Cardiac septum (tissue), 1 donor: Measurements from ENCODE around the gene CYP3A5. TPM values are rescaled to one million over a fixed set of nuclear protein-coding genes. Genes with fewer than 3 reads are reported as not detected.
"Not testable (repeated sequence)": the region's sequence is repeated elsewhere in the genome, so short reads cannot be mapped to it uniquely, and the experiment has no call there.

Experiments
- DNase-seq: peaks from one replicate; pipeline ENCODE4 v3.0.0-alpha.2; 2020; ENCODE audit warnings: low spot score
- intact Hi-C: fragments of 100-400 bp; cut with DNase I; formaldehyde crosslinking; loops from one replicate; pipeline ENCODE4 v1.14.0; 2022
- long read RNA-seq: library from polyadenylated mRNA; unstranded; transcript quantifications from one replicate; pipeline ENCODE4 v2.0.0, GENCODE V29; 2021
- total RNA-seq: library from RNA; stranded (reverse); fragmentation: NEBNext Ultra II Directional; extraction: Animal tissue kit (Norgen Biotek cat#: 25700); gene quantifications from one replicate; pipeline ENCODE4 v1.2.1, GENCODE V29; 2021
- donor health status: DM: no; HTN: no; CAD: no.

Gene CYP3A5
- total RNA-seq: 0.13 TPM
- long read RNA-seq, partial matches to known transcripts: 0 of 9 reads
- long read RNA-seq, other reads (novel, unspliced or antisense): 9 of 9 reads

DNA sequence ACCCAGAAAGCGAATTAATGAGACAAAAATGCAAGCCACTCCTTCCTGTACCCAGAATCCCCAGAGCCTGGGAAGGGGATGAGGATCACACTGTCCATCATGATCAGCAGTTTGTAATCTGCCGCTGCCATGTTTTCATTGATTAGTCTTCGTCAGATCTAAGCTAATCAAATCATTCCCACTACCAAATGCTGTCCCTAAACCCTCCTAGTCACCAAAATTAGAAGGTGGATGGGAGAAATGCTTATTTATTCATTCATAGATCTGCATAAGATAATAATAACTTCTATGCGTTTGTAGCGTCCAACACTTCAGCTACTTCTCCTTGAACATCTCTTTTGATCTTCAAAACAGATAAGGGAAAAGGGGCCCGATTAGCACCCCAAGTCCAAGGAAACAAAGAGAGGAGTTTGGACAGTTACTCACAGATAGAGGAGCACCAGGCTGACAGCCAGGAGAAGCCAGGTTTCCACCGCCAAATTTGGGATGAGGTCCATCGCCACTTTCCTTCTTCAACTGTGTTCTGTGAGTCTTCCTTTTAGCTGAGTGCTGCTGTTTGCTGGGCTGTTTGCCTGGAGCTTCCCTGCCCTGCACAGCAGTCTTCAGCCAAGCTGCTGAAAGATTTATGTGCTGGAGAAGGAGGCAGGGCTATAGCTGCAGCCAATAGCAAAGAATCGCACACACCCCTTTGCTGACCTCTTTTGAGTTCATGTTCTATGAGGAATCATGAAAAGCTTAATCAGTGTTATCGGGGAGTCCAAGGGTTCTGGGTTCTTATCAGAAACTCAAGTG is at the start of gene CYP3A5:
CYP3A5 (minus strand) TSS at position 597 of the 792 bp plus-strand sequence; CDS start at position 497, 100 bp downstream.
- DNase-seq: no peak
- intact Hi-C loops: no loop called here

DNA sequence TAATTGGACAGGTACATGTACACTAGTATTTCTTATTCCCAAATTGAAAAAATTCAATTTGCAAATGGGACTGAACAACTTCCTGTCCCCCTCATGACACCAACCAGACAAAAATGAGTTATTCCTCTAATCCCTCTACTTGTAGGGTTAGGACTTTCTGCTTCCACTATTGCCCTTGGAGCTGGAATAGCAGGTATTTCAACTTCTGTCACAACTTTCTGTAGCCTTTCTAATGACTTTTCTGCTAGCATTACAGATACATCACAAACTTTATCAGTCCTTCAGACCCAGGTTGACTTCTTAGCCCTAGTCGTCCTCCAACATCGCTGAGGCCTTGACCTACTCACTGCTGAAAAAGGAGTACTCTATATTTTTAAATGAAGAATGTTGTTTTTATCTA is 48.8 kb upstream of the CYP3A5 start:
- DNase-seq: no peak
- intact Hi-C loops: no loop called here

DNA sequence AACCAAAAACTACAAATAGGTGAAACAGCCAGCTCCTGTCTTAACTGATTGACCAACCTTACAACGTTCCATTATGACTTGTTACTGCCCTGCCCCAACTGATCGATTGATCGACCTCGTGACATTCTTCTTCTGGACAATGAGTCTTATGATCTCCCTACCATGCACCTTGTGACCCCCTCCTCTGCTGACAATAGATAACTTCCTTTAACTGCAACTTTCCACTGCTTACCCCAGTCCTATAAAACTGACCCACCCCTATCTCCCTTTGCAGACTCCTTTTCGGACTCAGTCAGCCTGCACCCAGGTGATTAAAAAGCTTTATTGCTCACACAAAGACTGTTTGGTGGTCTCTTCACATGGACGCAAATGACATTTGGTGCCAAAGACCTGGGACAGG is 43.4 kb upstream of the CYP3A5 start:
- intact Hi-C loops, DNase-seq: not testable (repeated sequence)

DNA sequence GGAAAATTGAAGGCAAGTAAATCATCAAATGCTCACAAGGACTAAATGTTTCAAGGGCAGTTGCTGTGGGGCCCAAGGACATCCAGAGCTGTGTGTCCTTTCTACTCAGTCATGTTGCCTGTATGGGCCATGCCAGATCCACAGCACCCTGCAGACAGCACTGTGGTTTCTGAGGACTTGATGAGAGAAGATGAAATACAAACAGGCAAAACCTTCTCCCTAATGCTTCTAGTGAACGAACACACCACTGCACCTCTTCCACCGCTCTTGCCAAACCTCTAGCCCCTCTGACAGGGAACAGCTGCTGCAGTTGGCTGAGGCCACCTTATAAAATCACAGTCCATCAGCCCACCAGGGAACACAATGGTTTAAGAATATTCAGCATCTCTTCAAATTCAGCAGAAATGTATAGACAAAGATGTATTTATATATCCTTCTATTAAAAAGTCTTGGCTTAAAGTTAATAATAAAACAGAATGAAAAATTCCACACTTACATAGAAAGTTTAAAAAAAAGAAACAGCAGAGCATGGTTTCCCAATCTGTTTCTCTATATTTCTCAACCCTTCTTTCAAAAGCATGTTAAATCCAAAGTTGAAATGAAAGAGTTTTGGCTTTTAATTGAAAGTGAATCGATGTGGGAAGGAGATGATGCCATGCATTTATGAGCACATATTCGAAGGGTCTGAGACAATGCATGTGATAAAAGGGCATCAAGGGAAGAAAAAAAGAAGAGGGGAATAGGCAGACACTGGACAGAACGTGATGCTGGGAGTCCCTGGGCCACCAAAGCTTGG is 41.2 kb upstream of the CYP3A5 start:
- no peak for DNase-seq
- intact Hi-C loops: no loop called here

DNA sequence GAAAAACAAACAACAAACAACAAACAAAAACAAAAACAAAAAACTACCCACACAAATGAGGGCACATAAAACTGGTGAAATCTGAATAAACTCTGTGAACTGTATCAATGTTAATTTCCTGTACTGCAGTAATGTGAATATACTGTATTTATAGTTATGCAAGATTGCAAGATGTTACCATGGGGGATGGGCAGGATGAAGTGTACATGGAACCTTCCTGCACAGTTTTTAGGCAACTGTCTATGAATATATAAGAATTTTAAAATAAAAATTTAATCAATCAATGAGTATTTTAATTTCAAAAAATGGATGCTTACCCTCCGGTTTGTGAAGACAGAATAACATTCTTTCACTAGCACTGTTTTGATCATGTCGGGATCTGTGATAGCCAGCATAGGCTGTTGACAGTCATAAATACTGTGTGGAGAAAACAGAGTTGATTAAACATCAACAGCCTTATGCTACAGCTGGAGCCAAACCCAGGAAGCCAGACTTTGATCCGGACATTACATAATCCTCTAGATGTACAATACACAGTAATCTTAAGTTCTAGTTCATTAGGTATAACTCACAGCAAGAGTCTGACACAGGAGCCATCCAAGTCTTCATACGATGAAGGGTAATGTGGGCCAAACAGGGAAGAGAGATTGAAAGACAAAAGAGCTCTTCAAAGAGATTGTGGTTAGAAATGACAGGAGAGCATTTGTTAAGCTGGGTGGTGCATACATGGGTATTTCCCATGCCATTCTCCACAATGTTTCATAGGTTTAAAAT is 40.4 kb upstream of the CYP3A5 start:
- intact Hi-C loops: no loop called here
- DNase-seq: no peak

DNA sequence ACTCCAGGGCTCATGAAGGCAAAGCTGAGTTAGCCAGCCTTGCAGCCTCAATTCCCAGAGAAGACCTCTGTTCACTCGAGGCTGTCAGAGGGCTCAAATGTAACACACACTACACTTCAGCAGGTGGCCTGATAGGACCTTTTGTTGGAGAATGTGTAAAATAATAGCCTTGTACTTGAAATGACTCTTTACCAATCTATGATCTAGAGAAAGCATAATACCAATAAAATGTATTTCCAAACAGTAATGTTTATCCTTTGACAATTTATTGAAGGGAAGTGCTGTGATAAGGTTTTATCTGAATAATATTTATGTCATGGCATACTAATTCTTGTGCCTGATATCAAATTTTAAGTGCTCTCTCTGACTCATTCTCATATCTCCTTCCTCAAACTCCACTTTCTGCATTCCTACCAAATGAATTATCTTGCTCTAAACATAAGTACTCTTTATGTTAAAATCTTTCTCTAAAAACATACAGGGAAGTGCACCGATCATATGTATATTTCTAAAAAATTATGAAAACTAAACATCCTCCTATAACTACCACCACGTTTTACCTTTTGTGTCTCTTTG is 34.3 kb upstream of the CYP3A5 start:
- DNase-seq: no peak
- intact Hi-C loops: no loop called here

DNA sequence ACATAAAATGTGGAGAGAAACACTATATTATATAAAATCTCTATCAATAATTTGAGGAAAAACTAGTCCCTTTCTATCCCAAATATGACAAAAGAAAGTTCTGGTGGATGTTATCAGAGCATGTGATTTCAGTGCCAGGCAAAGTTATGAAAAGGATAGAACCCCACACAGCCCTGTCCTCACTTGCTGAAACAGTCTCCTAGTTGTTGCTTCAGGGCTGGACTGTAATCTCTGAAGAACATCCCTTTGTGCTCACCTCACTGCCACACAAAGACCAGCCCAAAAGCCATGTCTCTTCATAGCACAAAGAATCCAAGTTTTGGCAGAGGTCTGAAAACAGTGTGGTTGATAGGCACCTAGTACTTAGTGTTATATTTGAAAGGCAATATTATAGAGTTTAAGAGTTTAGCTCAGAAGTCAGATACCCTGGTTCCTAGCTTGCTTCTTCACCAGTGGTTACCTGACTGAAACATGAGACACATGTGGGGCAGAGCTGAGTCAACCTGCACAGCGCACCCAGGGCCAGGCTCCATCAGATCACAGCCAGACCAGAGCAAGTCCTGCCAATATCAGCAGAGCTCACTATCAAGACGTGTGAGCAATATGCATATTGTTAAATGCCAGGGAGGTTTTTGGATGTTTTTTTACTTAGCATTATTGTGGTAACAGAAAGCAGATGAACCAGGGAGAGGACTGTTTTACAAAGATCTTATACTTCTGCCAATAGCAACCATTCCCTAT is 30.2 kb upstream of the CYP3A5 start:
- intact Hi-C loops: no loop called here
- DNase-seq: no peak

DNA sequence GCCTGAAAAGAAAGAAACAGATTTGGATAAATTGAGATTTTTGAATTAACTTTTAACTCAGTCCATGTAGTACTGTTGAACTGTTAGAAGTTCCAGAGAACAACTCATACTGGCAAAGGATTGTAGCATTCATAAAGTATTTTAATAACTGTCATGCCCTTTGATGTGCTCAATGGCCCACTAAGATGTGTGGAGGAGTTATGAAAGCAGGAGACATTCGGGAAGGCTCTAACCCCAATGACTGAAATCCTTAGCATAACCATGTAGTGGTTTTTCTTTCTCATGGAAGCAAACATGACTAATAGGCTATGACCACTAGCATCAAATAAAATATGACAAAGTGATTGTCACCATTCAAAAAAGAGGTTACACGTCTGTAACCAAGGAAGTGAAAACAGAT is 29.5 kb upstream of the CYP3A5 start:
- DNase-seq: no peak
- intact Hi-C loops: no loop called here

DNA sequence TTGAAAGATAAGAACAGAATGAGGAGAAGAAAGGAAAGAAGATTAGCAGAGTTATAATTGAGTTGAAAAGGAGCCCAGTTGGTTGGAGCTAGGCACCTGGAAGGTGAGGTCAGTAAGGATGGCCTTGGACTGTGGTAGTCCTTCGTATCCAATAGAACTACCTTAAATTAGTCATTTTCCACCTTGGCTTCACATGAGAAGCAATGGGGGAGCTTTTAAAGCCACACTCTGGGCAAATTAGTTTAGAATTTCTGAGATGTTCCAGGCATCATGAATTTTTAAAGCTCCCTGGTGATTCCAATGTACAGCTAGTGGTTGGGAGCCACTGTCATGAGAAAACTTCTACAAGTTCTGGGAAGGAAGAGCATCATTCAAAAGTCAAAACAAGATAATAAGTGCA is 27.3 kb upstream of the CYP3A5 start:
- intact Hi-C loops: no loop called here

DNA sequence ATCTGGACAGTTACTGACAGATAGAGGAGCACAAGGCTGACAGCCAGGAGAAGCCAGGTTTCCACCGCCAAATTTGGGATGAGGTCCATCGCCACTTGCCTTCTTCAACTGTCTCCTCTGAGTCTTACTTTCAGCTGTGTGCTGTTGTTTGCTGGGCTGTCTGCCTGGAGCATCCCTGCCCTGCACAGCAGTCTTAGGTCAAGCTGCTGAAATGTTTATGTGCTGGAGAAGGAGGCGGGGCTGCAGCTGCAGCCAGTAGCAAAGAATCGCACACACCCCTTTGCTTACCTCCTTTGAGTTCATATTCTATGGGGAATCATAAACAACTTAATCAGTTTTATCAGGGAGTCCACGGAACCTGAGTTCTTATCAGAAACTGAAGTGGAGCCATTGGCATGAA is 20.1 kb upstream of the CYP3A5 start:
- no peak for DNase-seq
- intact Hi-C loops: no loop called here

More for the DNA sequence above, 27.3 kb upstream of the CYP3A5 start:
- no peak for DNase-seq

DNA sequence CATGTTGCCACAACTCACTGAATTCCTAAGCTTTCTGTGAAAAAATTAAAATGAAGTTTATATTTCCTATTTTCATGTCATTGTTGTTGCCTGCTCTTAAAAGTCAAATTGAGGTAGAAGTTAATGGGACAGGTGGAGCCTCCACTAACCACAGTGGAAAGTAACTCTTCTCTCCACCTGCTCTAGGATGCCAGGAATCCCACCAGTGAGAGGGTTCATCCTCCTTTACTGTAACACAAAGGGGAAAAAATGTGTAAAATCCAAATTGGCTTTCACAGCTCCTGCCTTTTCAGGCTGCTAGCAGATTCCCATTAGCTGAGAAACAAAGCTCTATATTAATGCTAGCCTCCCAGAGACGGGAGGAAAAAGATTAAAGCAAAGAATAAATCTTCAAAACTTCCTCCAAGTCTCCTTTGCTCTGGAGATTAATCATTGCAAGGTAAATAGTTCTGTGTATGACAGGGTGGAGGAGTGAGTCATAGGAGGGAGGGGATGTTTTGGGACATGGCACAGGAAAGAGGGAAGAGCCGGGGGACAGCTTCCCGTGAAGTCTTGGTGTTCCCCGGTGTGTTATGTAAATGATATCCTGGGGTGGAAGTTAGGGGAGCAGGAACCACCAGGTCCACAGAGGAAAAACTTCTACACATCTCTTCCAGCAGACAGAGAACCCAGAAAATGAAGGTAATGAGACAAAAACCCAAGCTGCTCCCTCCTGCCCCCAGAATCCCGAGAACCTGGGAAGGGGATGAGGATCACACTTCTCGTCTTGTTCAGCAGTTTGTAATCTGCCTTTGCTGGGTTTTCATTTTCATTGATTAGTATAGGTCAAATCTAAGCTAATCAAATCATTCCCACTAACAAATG is 19.3 kb upstream of the CYP3A5 start:
- DNase-seq, intact Hi-C loops: not testable (repeated sequence)

DNA sequence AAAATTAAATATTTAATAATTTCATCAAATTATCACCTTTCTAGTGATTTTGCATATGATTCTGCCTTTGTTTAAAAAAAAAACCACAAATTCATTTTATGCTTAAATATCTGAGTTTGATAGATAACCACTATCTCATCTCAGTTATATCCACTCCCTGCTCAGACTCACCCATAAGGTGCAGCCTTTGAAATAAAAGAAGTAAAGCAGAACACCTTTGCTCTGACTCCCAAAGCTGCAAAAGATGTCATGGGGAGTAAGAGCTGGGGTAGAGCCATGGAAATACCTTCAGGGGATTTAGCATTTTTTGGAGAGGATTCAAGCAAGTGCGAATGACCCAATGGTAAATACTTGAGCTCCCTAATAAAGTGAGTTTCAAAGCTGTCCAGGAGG is 15.1 kb upstream of the CYP3A5 start:
- no peak for DNase-seq
- intact Hi-C loops: no loop called here

DNA sequence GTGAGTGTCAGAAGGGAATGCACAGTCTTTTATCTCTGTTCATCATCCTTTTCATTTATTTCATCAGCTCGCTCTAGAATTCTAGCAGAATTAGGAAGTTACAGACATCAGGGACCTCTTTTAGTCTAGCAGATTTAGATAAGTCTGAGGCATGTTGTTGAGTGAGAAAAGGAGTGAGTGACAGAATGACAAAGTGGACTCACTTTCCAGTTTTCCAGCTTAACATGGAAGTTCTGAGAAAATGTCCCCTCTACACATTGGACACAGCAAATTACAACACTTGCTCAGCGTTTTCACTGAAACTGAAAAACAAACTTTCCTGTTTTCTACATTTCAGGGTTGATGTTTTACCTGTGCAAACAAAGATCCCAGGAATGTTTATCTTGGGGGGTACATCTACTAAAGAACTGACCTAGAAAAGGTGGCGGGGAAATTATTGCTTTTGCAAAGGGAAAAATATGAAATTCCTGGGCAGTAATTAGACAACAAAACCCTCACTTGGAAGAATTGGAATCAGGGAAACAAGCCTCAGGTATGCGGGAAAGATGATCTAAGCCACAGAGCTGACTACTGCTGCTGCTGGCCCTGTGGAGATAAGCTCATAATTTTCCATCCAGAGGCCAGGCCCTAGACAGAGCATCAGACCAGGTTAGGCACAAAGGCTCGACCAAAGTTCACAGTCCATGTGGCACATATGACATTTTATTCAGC is 14.6 kb upstream of the CYP3A5 start:
- intact Hi-C loops: no loop called here
- no peak for DNase-seq

DNA sequence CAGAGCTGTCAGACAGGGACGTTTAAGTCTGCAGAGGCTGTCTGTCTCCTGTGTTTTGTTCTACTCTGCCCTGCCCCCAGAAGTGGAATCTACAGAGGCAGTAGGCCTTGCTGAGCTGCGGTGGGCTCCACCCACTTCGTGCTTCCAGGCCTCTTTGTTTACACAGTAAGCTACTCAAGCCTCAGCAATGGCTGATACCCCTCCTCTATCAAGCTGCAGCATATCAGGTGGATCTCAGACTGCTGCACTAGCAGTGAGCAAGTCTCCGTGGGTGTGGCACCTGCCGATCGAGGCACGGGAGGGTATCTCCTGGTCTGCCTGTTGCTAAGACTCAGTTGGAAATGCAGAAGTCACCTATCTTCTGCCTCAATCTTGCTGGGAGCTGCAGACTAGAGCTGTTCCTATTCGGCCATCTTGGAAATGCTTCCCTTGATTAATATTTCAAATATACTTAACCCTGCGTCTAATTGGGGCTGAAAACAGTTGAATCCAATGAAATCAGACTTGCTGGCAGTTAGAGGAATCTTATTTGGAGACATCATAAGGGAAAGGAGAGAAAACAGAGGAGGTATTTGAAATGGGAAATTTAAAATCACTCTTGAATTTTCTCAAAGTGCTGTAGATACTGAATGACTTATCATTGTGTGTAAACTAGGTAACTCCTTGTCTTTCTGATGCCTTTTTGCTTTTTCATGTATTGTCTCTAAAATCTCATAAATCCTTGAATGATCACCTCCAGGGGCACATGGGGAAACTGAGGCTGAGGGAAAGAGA is 13.8 kb upstream of the CYP3A5 start:
- intact Hi-C loops: no loop called here
- DNase-seq: no peak

DNA sequence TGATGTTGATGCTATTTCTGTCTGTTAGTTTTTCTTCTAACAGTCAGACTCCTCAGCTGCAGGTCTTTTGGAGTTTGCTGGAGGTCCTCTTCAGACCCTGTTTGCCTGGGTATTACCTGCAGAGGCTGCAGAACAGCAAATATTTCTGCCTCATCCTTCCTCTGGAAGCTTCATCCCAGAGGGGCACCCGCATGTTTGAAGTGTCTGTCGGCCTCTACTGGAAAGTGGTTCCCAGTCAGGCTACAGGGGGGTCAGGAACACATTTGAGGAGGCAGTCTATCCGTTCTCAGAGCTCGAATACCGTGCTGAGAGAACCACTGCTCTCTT is 13.3 kb upstream of the CYP3A5 start:
- DNase-seq: no peak
- intact Hi-C loops: no loop called here

DNA sequence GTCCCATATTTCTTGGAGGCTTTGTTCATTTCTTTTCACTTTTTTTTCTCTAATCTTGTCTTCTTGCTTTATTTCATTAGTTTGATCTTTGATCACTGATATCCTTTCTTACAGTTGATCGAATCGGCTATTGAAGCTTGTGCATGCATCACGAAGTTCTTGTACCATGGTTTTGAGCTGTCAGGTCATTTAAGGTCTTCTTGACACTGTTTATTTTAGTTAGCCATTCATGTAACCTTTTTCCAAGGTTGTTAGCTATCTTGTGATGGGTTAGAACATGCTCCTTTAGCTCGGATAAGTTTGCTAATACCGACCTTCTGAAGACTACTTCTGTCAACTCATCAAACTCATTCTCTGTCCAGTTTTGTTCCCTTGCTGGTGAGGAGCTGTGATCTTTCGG is 12.8 kb upstream of the CYP3A5 start:
- not testable (repeated sequence) for DNase-seq

DNA sequence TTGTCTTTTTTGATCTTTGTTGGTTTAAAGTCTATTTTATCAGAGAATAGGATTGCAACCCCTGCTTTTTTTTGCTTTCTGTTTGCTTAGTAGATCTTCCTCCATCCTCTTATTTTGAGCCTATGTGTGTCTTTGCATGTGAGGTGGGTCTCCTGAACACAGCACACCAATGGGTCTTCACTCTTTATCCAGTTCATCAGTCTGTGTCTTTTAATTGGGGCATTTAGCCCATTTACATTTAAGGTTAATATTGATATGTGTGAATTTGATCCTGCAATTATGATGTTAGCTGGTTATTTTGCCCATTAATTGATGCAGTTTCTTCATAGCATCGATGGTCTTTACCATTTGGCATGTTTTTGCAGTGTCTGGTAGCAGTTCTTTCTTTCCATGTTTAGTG is 11.9 kb upstream of the CYP3A5 start:
- intact Hi-C loops, DNase-seq: not testable (repeated sequence)

More for the DNA sequence above, 12.8 kb upstream of the CYP3A5 start:
- intact Hi-C loops: not testable (repeated sequence)
